ENCODE data around the gene CLASP1. TPM values are rescaled to one million over a fixed set of nuclear protein-coding genes. Genes with fewer than 3 reads are reported as not detected.

The CLASP1 gene
- total RNA-seq, 1 experiment from 2014 or later: 46.1 TPM

- H3K4me3 Mint-ChIP-seq (ENCODE audit: unreplicated experiment): no peak overlapping the region
- no peaks in the 10 kb centered on the region for H3K9me3 ChIP-seq
- 0 out of 2 replicates have a peak, but pooled peaks cover 2% of the 10 kb centered on the region for H3K36me3 ChIP-seq (ENCODE audit: control insufficient read depth, insufficient read depth, low read length)
- no peaks in the 10 kb centered on the region for H3K27me3 ChIP-seq (replicated peaks; ENCODE audit: control insufficient read depth, insufficient read depth, low read length)
- peaks cover 44% of the 10 kb centered on the region for H3K36me3 Mint-ChIP-seq (ENCODE audit: insufficient read depth, unreplicated experiment)
- H3K4me1 ChIP-seq: no peaks in the 10 kb centered on the region
- H3K4me3 ChIP-seq (ENCODE audit: low read depth, low read length): no peak overlapping the region
- no peak for TF ChIP-seq CTCF (IDR thresholded peaks at IDR 0.05; ENCODE audit: insufficient read depth in 1 of 2, low read depth in 1 of 2, low read length in 1 of 2, severe bottlenecking in 1 of 2, unreplicated experiment in 1 of 2)
- no peaks in the 10 kb centered on the region for H3K9me3 Mint-ChIP-seq (ENCODE audit: unreplicated experiment)
- no peak overlapping the region for H3K27ac Mint-ChIP-seq (ENCODE audit: unreplicated experiment)
- ChIA-PET POLR2A (no interaction called here), CTCF (no interaction called here)
- no peak for DNase-seq
- BruUV-seq (replicated peaks): no TSS peak
- intact Hi-C loops (cut with micrococcal nuclease; ENCODE audit: unreplicated experiment): no loop called here
- H3K27me3 Mint-ChIP-seq (ENCODE audit: insufficient read depth, unreplicated experiment): no peaks in the 10 kb centered on the region
- no peaks in the 10 kb centered on the region for H3K4me1 Mint-ChIP-seq (ENCODE audit: low read depth, unreplicated experiment)
Measured at GRCh38 chr2:121398853-121399252, 250.4 kb downstream of the CLASP1 start.

GRCh38 chr2:121390082-121390692, 259.1 kb downstream of the CLASP1 start:
- no peak for DNase-seq
- Histone ChIP-seq H3K4me1 (no peaks in the 10 kb centered on the region), H3K4me3 (ENCODE audit: low read depth, low read length) (no peak overlapping the region), H3K36me3 (ENCODE audit: control insufficient read depth, insufficient read depth, low read length) (peaks cover 4% of the 10 kb centered on the region; the same call in 1 of the 2 replicates), H3K9me3 (no peaks in the 10 kb centered on the region), H3K27me3 (replicated peaks; ENCODE audit: control insufficient read depth, insufficient read depth, low read length) (no peaks in the 10 kb centered on the region)
- no peak overlapping the region for H3K4me3 Mint-ChIP-seq (ENCODE audit: unreplicated experiment)
- no peak for TF ChIP-seq CTCF (IDR thresholded peaks at IDR 0.05; ENCODE audit: insufficient read depth in 1 of 2, low read depth in 1 of 2, low read length in 1 of 2, severe bottlenecking in 1 of 2, unreplicated experiment in 1 of 2)
- BruUV-seq (replicated peaks): no TSS peak
- ChIA-PET CTCF (no interaction called here), POLR2A (no interaction called here)
- no peak overlapping the region for H3K27ac Mint-ChIP-seq (ENCODE audit: unreplicated experiment)
- no peaks in the 10 kb centered on the region for H3K27me3 Mint-ChIP-seq (ENCODE audit: insufficient read depth, unreplicated experiment)
- no peaks in the 10 kb centered on the region for H3K9me3 Mint-ChIP-seq (ENCODE audit: unreplicated experiment)
- intact Hi-C loops (cut with micrococcal nuclease; ENCODE audit: unreplicated experiment): no loop called here
- peaks cover 40% of the 10 kb centered on the region for H3K36me3 Mint-ChIP-seq (ENCODE audit: insufficient read depth, unreplicated experiment)
- H3K4me1 Mint-ChIP-seq (ENCODE audit: low read depth, unreplicated experiment): no peaks in the 10 kb centered on the region

- Histone ChIP-seq H3K4me3 (ENCODE audit: low read depth, low read length) (no peak overlapping the region), H3K9me3 (no peaks in the 10 kb centered on the region), H3K27me3 (replicated peaks; ENCODE audit: control insufficient read depth, insufficient read depth, low read length) (no peaks in the 10 kb centered on the region), H3K36me3 (ENCODE audit: control insufficient read depth, insufficient read depth, low read length) (peaks cover 4% of the 10 kb centered on the region; the same call in 1 of the 2 replicates), H3K4me1 (no peaks in the 10 kb centered on the region)
- ChIA-PET CTCF (interaction anchor here (1.3 kb wide), 1 partner anchor 14 kb away, joined by 3 read pairs; no protein-coding TSS in a partner anchor), POLR2A (no interaction called here)
- Mint-ChIP-seq H3K4me3 (ENCODE audit: unreplicated experiment) (no peak overlapping the region), H3K27ac (ENCODE audit: unreplicated experiment) (no peak overlapping the region), H3K4me1 (ENCODE audit: low read depth, unreplicated experiment) (no peaks in the 10 kb centered on the region), H3K27me3 (ENCODE audit: insufficient read depth, unreplicated experiment) (no peaks in the 10 kb centered on the region), H3K9me3 (ENCODE audit: unreplicated experiment) (no peaks in the 10 kb centered on the region), H3K36me3 (ENCODE audit: insufficient read depth, unreplicated experiment) (peaks cover 27% of the 10 kb centered on the region)
- no peak for DNase-seq
- intact Hi-C loops (cut with micrococcal nuclease; ENCODE audit: unreplicated experiment): no loop called here
- no TSS peak for BruUV-seq (replicated peaks)
- TF ChIP-seq CTCF (IDR thresholded peaks at IDR 0.05; ENCODE audit: insufficient read depth in 1 of 2, low read depth in 1 of 2, low read length in 1 of 2, severe bottlenecking in 1 of 2, unreplicated experiment in 1 of 2): no peak
Measured at GRCh38 chr2:121388371-121388770, 260.9 kb downstream of the CLASP1 start.
